HepG2 (cell line): Measurements from ENCODE around the gene SLC48A1. TPM values are rescaled to one million over a fixed set of nuclear protein-coding genes. Genes with fewer than 3 reads are reported as not detected.

Experiments used
- ATAC-seq: fragments of 200-7000 bp; cut with Tn5 transposase; 3 replicates; pipeline ENCODE4 v1.9.1; 2020; ENCODE audit warnings: mild to moderate bottlenecking, moderate library complexity
- BruUV-seq: library from RNA; stranded (reverse); fragments of 400-500 nt; replicated peaks from 2 replicates; lab custom pipeline; 2021; lab: Mats Ljungman, UMichigan
- CTCF ChIA-PET: fragments of 300-600 bp; formaldehyde crosslinking; extraction: SDS; loops from one replicate; lab custom pipeline; 2021; ENCODE audit warnings: low total read pairs, inconsistent platforms, low intra/inter-chr PET ratio; lab: Yijun Ruan, JAX
- POLR2A ChIA-PET: fragments of 350-600 bp; sonication (Branson Sonifier 250); formaldehyde crosslinking; loops from one replicate; lab custom pipeline; 2020; ENCODE audit warnings: antibody characterized with exemption, inconsistent platforms; lab: Yijun Ruan, JAX
- DNase-seq: peaks from one replicate; pipeline ENCODE4 v3.0.0-alpha.2; 2015; ENCODE audit warnings: low spot score
- FAIRE-seq: peaks from 3 replicates; lab custom pipeline; 2011; peaks lifted over from hg19 to GRCh38; lab: Jason Lieb, UNC
- H2AFZ ChIP-seq: one replicate; pipeline ENCODE4 v1.6.1; 2011; ENCODE audit warnings: low read length, inconsistent platforms
- H3K27ac ChIP-seq: fragments of 300-600 bp; 3 replicates; pipeline ENCODE4 v1.8.0; 2011; ENCODE audit warnings: mixed run types, mild to moderate bottlenecking, mixed read lengths, low read length, inconsistent platforms; ENCODE audit not compliant: insufficient read depth; ENCODE audit errors: extremely low read length
- H3K27me3 ChIP-seq, 2 experiments: fragments of 200-600 bp in 1 of 2; 2 replicates in 1 of 2; 3 replicates in 1 of 2; pipeline versions ENCODE4 v1.6.0 to v1.8.0; 2011; ENCODE audit warnings: low read length in 2 of 2, mild to moderate bottlenecking in 2 of 2, moderate library complexity in 2 of 2, inconsistent platforms in 1 of 2; ENCODE audit not compliant: insufficient read depth in 2 of 2, control insufficient read depth in 1 of 2
- H3K36me3 ChIP-seq, 2 experiments: fragments of 200-600 bp in 1 of 2; replicated peaks in 1 of 2; 2 replicates in 1 of 2; 3 replicates in 1 of 2; pipeline versions ENCODE4 v1.5.1 to v1.8.0; 2011; ENCODE audit warnings: low read length in 2 of 2, inconsistent platforms in 1 of 2; ENCODE audit not compliant: insufficient read depth in 2 of 2, control insufficient read depth in 1 of 2
- H3K4me1 ChIP-seq: 2 replicates; pipeline ENCODE4 v1.5.1; 2012; ENCODE audit warnings: low read length, inconsistent platforms; ENCODE audit not compliant: insufficient read depth
- H3K4me2 ChIP-seq: 2 replicates; pipeline ENCODE4 v1.6.0; 2011; ENCODE audit warnings: low read depth, low read length, inconsistent platforms
- H3K4me3 ChIP-seq, 3 experiments: fragments of 200-600 bp in 1 of 3; sonication (generic), shearing (Covaris generic) in 1 of 3; replicated peaks in 1 of 3; 2 replicates each; pipeline ENCODE4 v1.5.1; 2011 to 2016; ENCODE audit warnings: low read length in 3 of 3, inconsistent platforms in 2 of 3, low read depth in 2 of 3, mild to moderate bottlenecking in 2 of 3, control low read depth in 1 of 3, mixed read lengths in 1 of 3; ENCODE audit not compliant: insufficient read depth in 1 of 3
- H3K79me2 ChIP-seq: one replicate; pipeline ENCODE4 v1.6.1; 2011; ENCODE audit warnings: low read length, inconsistent platforms; ENCODE audit not compliant: insufficient read depth
- H3K9ac ChIP-seq: 2 replicates; pipeline ENCODE4 v1.6.0; 2011; ENCODE audit warnings: mild to moderate bottlenecking, low read depth, low read length, inconsistent platforms; ENCODE audit not compliant: insufficient read depth
- H3K9me3 ChIP-seq: 2 replicates; pipeline ENCODE4 v1.5.1; 2012; ENCODE audit warnings: mild to moderate bottlenecking, low read length
- H4K20me1 ChIP-seq: 2 replicates; pipeline ENCODE4 v1.6.0; 2011; ENCODE audit warnings: inconsistent platforms, mild to moderate bottlenecking, low read length, moderate library complexity; ENCODE audit not compliant: insufficient read depth
- BRCA1 ChIP-seq: sonication (generic); formaldehyde crosslinking; IDR thresholded peaks from 2 replicates; pipeline ENCODE4 v1.4.0; 2020; ENCODE audit warnings: missing genetic modification reagents
- FOXK1 ChIP-seq: sonication (generic); formaldehyde crosslinking; IDR thresholded peaks from 2 replicates; pipeline ENCODE4 v1.4.0; 2020; ENCODE audit warnings: low read depth, missing genetic modification reagents, borderline replicate concordance
- FUBP1 ChIP-seq: sonication (generic); formaldehyde crosslinking; IDR thresholded peaks from 2 replicates; pipeline ENCODE4 v1.5.1; 2020; ENCODE audit warnings: missing genetic modification reagents, mild to moderate bottlenecking, borderline replicate concordance
- GTF3A ChIP-seq: sonication (generic); formaldehyde crosslinking; conservative IDR thresholded peaks from 2 replicates; pipeline ENCODE4 v1.4.0; 2020; ENCODE audit warnings: mild to moderate bottlenecking, missing genetic modification reagents
- KLF15 ChIP-seq: sonication (generic); formaldehyde crosslinking; IDR thresholded peaks from 2 replicates; pipeline ENCODE4 v1.8.1; 2023; ENCODE audit warnings: borderline replicate concordance, mild to moderate bottlenecking, inconsistent platforms, missing genetic modification reagents, mixed read lengths
- MTF1 ChIP-seq: sonication (generic); formaldehyde crosslinking; IDR thresholded peaks from 2 replicates; pipeline ENCODE4 v1.5.0; 2020; ENCODE audit warnings: missing genetic modification reagents
- SMARCC2 ChIP-seq: fragments of 450-650 bp; IDR thresholded peaks from 2 replicates; pipeline ENCODE4 v1.6.1; 2017; ENCODE audit warnings: antibody characterized with exemption, mild to moderate bottlenecking
- SYNCRIP ChIP-seq: fragments of 200-400 bp; formaldehyde crosslinking; IDR thresholded peaks from 2 replicates; pipeline ENCODE4 v1.6.1; 2018; ENCODE audit warnings: mild to moderate bottlenecking, low read depth, low read length; ENCODE audit not compliant: insufficient read depth
- TBX3 ChIP-seq: fragments of 450-650 bp; IDR thresholded peaks from 2 replicates; pipeline ENCODE4 v1.6.1; 2017; ENCODE audit warnings: antibody characterized with exemption, mild to moderate bottlenecking, inconsistent platforms, borderline replicate concordance
- TFDP1 ChIP-seq: IDR thresholded peaks from 2 replicates; pipeline ENCODE4 v1.6.1; 2016; ENCODE audit warnings: missing compliant biosample characterization, missing genetic modification reagents, borderline replicate concordance
- UBTF ChIP-seq: sonication (generic); formaldehyde crosslinking; IDR thresholded peaks from 2 replicates; pipeline ENCODE4 v1.4.0; 2020; ENCODE audit warnings: mild to moderate bottlenecking, missing genetic modification reagents
- ZKSCAN1 ChIP-seq: fragments of 150-350 bp; IDR thresholded peaks from 2 replicates; pipeline ENCODE4 v1.6.1; 2014; ENCODE audit warnings: low read length
- ZNF547 ChIP-seq: sonication (generic); formaldehyde crosslinking; IDR thresholded peaks from 2 replicates; pipeline ENCODE4 v1.5.1; 2020; ENCODE audit warnings: mild to moderate bottlenecking, missing genetic modification reagents
- ZNF614 ChIP-seq: IDR thresholded peaks from 2 replicates; pipeline ENCODE4 v1.6.1; 2018; ENCODE audit warnings: missing biosample characterization, missing genetic modification reagents, inconsistent platforms, borderline replicate concordance
- ZNF766 ChIP-seq: sonication (generic); formaldehyde crosslinking; IDR thresholded peaks from 2 replicates; pipeline ENCODE4 v1.5.0; 2020; ENCODE audit warnings: missing genetic modification reagents, borderline replicate concordance
- ZNF772 ChIP-seq: sonication (generic); formaldehyde crosslinking; IDR thresholded peaks from 2 replicates; pipeline ENCODE4 v1.5.0; 2020; ENCODE audit warnings: mild to moderate bottlenecking, missing genetic modification reagents
- ZNF879 ChIP-seq: sonication (generic); formaldehyde crosslinking; IDR thresholded peaks from 2 replicates; pipeline ENCODE4 v1.8.1; 2023; ENCODE audit warnings: missing genetic modification reagents
- ZNF883 ChIP-seq: sonication (generic); formaldehyde crosslinking; IDR thresholded peaks from 2 replicates; pipeline ENCODE4 v1.5.1; 2020; ENCODE audit warnings: mild to moderate bottlenecking, missing genetic modification reagents; ENCODE audit errors: not compliant biosample characterization
- WGBS: methylation state at CpG from one replicate; pipeline ENCODE4 v1.1.6; 2017; ENCODE audit warnings: low lambda C conversion rate; 5-methylcytosine and 5-hydroxymethylcytosine counted together
- in situ Hi-C: cut with HindIII; loops from 2 replicates; pipeline ENCODE4 v1.10.0; 2017; ENCODE audit warnings: low pct_unique_long_range_greater_than_20kb; ENCODE audit not compliant: extremely low pct_ligation_motif_present
- intact Hi-C: fragments of 100-400 bp; cut with micrococcal nuclease; formaldehyde crosslinking; loops from one replicate; pipeline ENCODE4 v1.10.0; 2022; ENCODE audit not compliant: unreplicated experiment
- polyA plus RNA-seq, 8 experiments: library from polyadenylated mRNA; depleted of rRNA in 3 of 8; stranded (reverse) in 7 of 8; unstranded in 1 of 8; fragments of >200 nt; fragmentation: Illumina TruSeq in 4 of 8; extraction: Trizol in 4 of 8; gene quantifications; 2 replicates each; pipeline versions ENCODE4 v1.2.1 to v1.2.3, GENCODE V29; 2011 to 2016; ENCODE audit warnings: low read depth in 4 of 8, missing spikeins in 1 of 8, mixed read lengths in 1 of 8; ENCODE audit not compliant: insufficient read depth in 1 of 8
- total RNA-seq, 5 experiments: library from RNA; depleted of rRNA; stranded (reverse); fragments of >200 nt; fragmentation: Illumina TruSeq; extraction: Trizol; gene quantifications; 2 replicates each; pipeline ENCODE4 v1.2.3, GENCODE V29; 2016; ENCODE audit warnings: low read depth in 1 of 5

SLC48A1 gene
- total and polyA plus RNA-seq, 2 of the 13 experiments (the other 11 are each of a cell fraction or from before 2014, with no cell fraction given) = 2.2 to 3.7 TPM

GRCh38 chr12:47781479-47782371, 8.7 kb downstream of the SLC48A1 start (continued):
- TF ChIP-seq UBTF = no peak
- TF ChIP-seq ZNF772 = no peak
- TF ChIP-seq SYNCRIP = no peak
- no peak for TF ChIP-seq KLF15 (CRISPR knock-in tag)
- TF ChIP-seq ZNF614 (CRISPR knock-in tag) = no peak

- FAIRE-seq = no peak
- WGBS = 99% methylated on average over 6 of the region's 8 CpGs
- Histone ChIP-seq H3K9ac (no peak overlapping the region), H2AFZ (no peak overlapping the region), H3K27me3 (no peaks in the 10 kb centered on the region), H3K36me3 (peaks cover 5 to 7% of the 10 kb centered on the region in 2 experiments; a peak in 3 of 5 replicates), H4K20me1 (no peaks in the 10 kb centered on the region), H3K9me3 (no peaks in the 10 kb centered on the region), H3K4me3 (no peak overlapping the region), H3K27ac (no peak overlapping the region), H3K4me1 (no peaks in the 10 kb centered on the region), H3K79me2 (no peaks in the 10 kb centered on the region), H3K4me2 (no peak overlapping the region)
- intact Hi-C loops (no loop called here), in situ Hi-C loops (no loop called here)
- no TSS peak for BruUV-seq
- no peak for ATAC-seq
- no peak for DNase-seq
- ChIA-PET CTCF (no interaction called here), POLR2A (interaction anchor here (2.1 kb wide), 1 partner anchor 76 kb away, joined by 5 read pairs; the partner anchor contains the start of gene RPAP3)
- TF ChIP-seq ZNF766 (CRISPR knock-in tag) (no peak), ZNF879 (CRISPR knock-in tag) (no peak), ZNF883 (CRISPR knock-in tag) (no peak), TBX3 (no peak), ZNF547 (CRISPR knock-in tag) (no peak), ZKSCAN1 (no peak), FUBP1 (CRISPR knock-in tag) (no peak), BRCA1 (no peak), TFDP1 (no peak), GTF3A (CRISPR knock-in tag) (no peak), FOXK1 (CRISPR knock-in tag) (no peak), MTF1 (CRISPR knock-in tag) (no peak), SMARCC2 (no peak)
Measured at GRCh38 chr12:47782372-47782770, 9.3 kb downstream of the SLC48A1 start.
